ENCODE data around the gene STK40.
A peak's percentile ranks its signal among the peaks of the same experiment; 100 is the strongest.

The STK40 gene

GRCh38 chr1:36384542-36385409 lies 948 bp downstream of the STK40 start:
- Histone ChIP-seq H3K9me2 (replicated peaks; ENCODE audit: control insufficient read depth, low read length) (no peaks in the 10 kb centered on the region), H3F3A (ENCODE audit: control insufficient read depth, insufficient read depth) (peaks cover 25% of the 10 kb centered on the region), H4K20me1 (ENCODE audit: control insufficient read depth, insufficient read depth, low read depth, low read length) (peaks cover 22% of the 10 kb centered on the region; the same call in 1 of the 2 replicates), H3K4me3 (ENCODE audit: low read length) (peak overlapping the region; percentile 88), H3K27ac (ENCODE audit: low read depth, low read length) (peak overlapping the region; percentile 64), H3K4me1 (ENCODE audit: control insufficient read depth, low read length) (peaks cover 88% of the 10 kb centered on the region), H3K4me2 (ENCODE audit: low read length) (peak overlapping the region; percentile 76), H3K79me2 (ENCODE audit: control insufficient read depth, low read length) (peaks cover 88% of the 10 kb centered on the region), H3K36me3 (ENCODE audit: control insufficient read depth, low read length) (peaks cover 84% of the 10 kb centered on the region), H3K9me3 (ENCODE audit: control insufficient read depth, insufficient read depth, low read length) (no peaks in the 10 kb centered on the region), H3K27me3 (ENCODE audit: control insufficient read depth, low read length) (no peaks in the 10 kb centered on the region)
- TF ChIP-seq EZH2phosphoT487 (IDR thresholded peaks at IDR 0.05; ENCODE audit: borderline replicate concordance, low read length) (no peak), CTCF (IDR thresholded peaks at IDR 0.05; ENCODE audit: low read depth, low read length, poor library complexity, severe bottlenecking) (no peak)

- H3K79me2 ChIP-seq (ENCODE audit: control insufficient read depth, low read length): peaks cover 88% of the 10 kb centered on the region
- H3K9me3 ChIP-seq (ENCODE audit: control insufficient read depth, insufficient read depth, low read length): no peaks in the 10 kb centered on the region
- no peaks in the 10 kb centered on the region for H3K9me2 ChIP-seq (replicated peaks; ENCODE audit: control insufficient read depth, low read length)
- TF ChIP-seq EZH2phosphoT487 (IDR thresholded peaks at IDR 0.05; ENCODE audit: borderline replicate concordance, low read length) (no peak), CTCF (IDR thresholded peaks at IDR 0.05; ENCODE audit: low read depth, low read length, poor library complexity, severe bottlenecking) (no peak)
- H3K27me3 ChIP-seq (ENCODE audit: control insufficient read depth, low read length): no peaks in the 10 kb centered on the region
- H3K36me3 ChIP-seq (ENCODE audit: control insufficient read depth, low read length): peaks cover 78% of the 10 kb centered on the region
- no peak overlapping the region for H3K27ac ChIP-seq (ENCODE audit: low read depth, low read length)
- peak overlapping the region; percentile 76 for H3K4me2 ChIP-seq (ENCODE audit: low read length)
- peaks cover 19% of the 10 kb centered on the region for H3F3A ChIP-seq (ENCODE audit: control insufficient read depth, insufficient read depth)
- H4K20me1 ChIP-seq (ENCODE audit: control insufficient read depth, insufficient read depth, low read depth, low read length): peaks cover 22% of the 10 kb centered on the region; the same call in 1 of the 2 replicates
- peak overlapping the region; percentile 88 for H3K4me3 ChIP-seq (ENCODE audit: low read length)
- peaks cover 88% of the 10 kb centered on the region for H3K4me1 ChIP-seq (ENCODE audit: control insufficient read depth, low read length)
Observed at GRCh38 chr1:36383240-36383639, 2.5 kb downstream of the STK40 start.

- H3K4me1 ChIP-seq (ENCODE audit: control insufficient read depth, low read length): peaks cover 88% of the 10 kb centered on the region
- no peaks in the 10 kb centered on the region for H3K27me3 ChIP-seq (ENCODE audit: control insufficient read depth, low read length)
- H3K27ac ChIP-seq (ENCODE audit: low read depth, low read length): no peak overlapping the region
- peak overlapping the region; percentile 76 for H3K4me2 ChIP-seq (ENCODE audit: low read length)
- H4K20me1 ChIP-seq (ENCODE audit: control insufficient read depth, insufficient read depth, low read depth, low read length): peaks cover 22% of the 10 kb centered on the region; the same call in 1 of the 2 replicates
- peaks cover 78% of the 10 kb centered on the region for H3K36me3 ChIP-seq (ENCODE audit: control insufficient read depth, low read length)
- no peak for TF ChIP-seq CTCF (IDR thresholded peaks at IDR 0.05; ENCODE audit: low read depth, low read length, poor library complexity, severe bottlenecking)
- no peak for TF ChIP-seq EZH2phosphoT487 (IDR thresholded peaks at IDR 0.05; ENCODE audit: borderline replicate concordance, low read length)
- no peaks in the 10 kb centered on the region for H3K9me3 ChIP-seq (ENCODE audit: control insufficient read depth, insufficient read depth, low read length)
- no peaks in the 10 kb centered on the region for H3K9me2 ChIP-seq (replicated peaks; ENCODE audit: control insufficient read depth, low read length)
- peaks cover 15% of the 10 kb centered on the region for H3F3A ChIP-seq (ENCODE audit: control insufficient read depth, insufficient read depth)
- no peak overlapping the region for H3K4me3 ChIP-seq (ENCODE audit: low read length)
- H3K79me2 ChIP-seq (ENCODE audit: control insufficient read depth, low read length): peaks cover 88% of the 10 kb centered on the region
Observed at GRCh38 chr1:36382669-36383068, 3.1 kb downstream of the STK40 start.

Measured in DOHH2 (cell line).